ENCODE measurements around the gene SSBP4. TPM values are rescaled to one million over a fixed set of nuclear protein-coding genes. Genes with fewer than 3 reads are reported as not detected.

SSBP4 gene
- total and polyA plus RNA-seq, 2 donors = 28.8 to 81.3 TPM

- no peak overlapping the region for H3K4me3 ChIP-seq (ENCODE audit: low read depth, low read length)
Observed at GRCh38 chr19:18421371-18421959, 2.3 kb downstream of the SSBP4 start.

GRCh38 chr19:18422530-18423191, 3.5 kb downstream of the SSBP4 start:
- H3K4me1 ChIP-seq (ENCODE audit: insufficient read depth) = no peaks in the 10 kb centered on the region
- no peak for DNase-seq (ENCODE audit: extremely low spot score)
- H3K27ac ChIP-seq (ENCODE audit: low read depth) = no peak overlapping the region
- no peak overlapping the region for H3K4me3 ChIP-seq (ENCODE audit: low read depth, low read length)
- WGBS = 79% methylated on average over 14 of the region's 14 CpGs
- H3K36me3 ChIP-seq (ENCODE audit: insufficient read depth) = no peaks in the 10 kb centered on the region

More at GRCh38 chr19:18421371-18421959, 2.3 kb downstream of the SSBP4 start:
- Histone ChIP-seq H3K4me1 (ENCODE audit: insufficient read depth) (no peaks in the 10 kb centered on the region), H3K27ac (ENCODE audit: low read depth) (no peak overlapping the region), H3K36me3 (ENCODE audit: insufficient read depth) (no peaks in the 10 kb centered on the region)
- no peak for DNase-seq (ENCODE audit: extremely low spot score)
- 83% methylated on average over 12 of the region's 12 CpGs for WGBS

- DNase-seq (ENCODE audit: extremely low spot score) = no peak
- Histone ChIP-seq H3K27ac (ENCODE audit: low read depth) (no peak overlapping the region), H3K4me1 (ENCODE audit: insufficient read depth) (no peaks in the 10 kb centered on the region), H3K4me3 (ENCODE audit: low read depth, low read length) (no peak overlapping the region), H3K36me3 (ENCODE audit: insufficient read depth) (no peaks in the 10 kb centered on the region)
- 82% methylated on average over 21 of the region's 21 CpGs for WGBS
Observed at GRCh38 chr19:18423258-18424020, 4.2 kb downstream of the SSBP4 start.

GRCh38 chr19:18424122-18424889, 5.1 kb downstream of the SSBP4 start:
- 70% methylated on average over 22 of the region's 22 CpGs for WGBS
- Histone ChIP-seq H3K36me3 (ENCODE audit: insufficient read depth) (no peaks in the 10 kb centered on the region), H3K4me3 (ENCODE audit: low read depth, low read length) (no peak overlapping the region), H3K27ac (ENCODE audit: low read depth) (no peak overlapping the region), H3K4me1 (ENCODE audit: insufficient read depth) (no peaks in the 10 kb centered on the region)
- no peak for DNase-seq (ENCODE audit: extremely low spot score)

DNA sequence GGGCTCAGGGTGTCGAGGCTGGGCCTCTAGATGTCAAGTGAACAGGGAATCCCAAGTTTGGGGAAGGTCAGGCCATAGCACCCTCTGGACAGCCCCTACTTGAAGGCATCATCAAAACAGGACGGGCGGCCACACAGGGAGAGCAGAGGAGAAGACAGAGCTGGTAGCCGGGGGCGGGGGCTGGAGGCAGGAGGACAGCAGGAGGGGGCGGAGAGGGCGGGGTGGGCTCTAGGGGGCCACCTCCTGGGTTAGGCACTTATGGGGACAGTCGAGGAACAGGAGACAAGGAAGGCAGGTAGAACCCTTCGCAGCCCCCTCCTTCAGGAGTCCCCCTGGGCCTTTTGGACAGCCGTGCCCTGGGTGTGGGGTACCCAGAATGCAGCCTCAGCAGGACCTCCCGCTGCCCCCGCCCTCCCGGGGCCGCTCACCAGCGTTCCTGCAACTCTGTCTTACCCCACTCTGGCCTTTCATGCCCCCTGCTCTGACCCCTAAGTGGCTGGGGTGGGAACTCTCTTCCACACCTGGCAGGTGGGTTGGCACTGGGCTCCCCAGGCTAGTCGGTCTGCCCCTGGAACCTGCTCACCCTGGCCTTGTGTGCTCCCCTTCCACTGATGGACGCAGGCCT, 5.8 kb downstream of the SSBP4 start:
- Histone ChIP-seq H3K36me3 (ENCODE audit: insufficient read depth) (no peaks in the 10 kb centered on the region), H3K27ac (ENCODE audit: low read depth) (no peak overlapping the region), H3K4me1 (ENCODE audit: insufficient read depth) (peaks cover 1% of the 10 kb centered on the region), H3K4me3 (ENCODE audit: low read depth, low read length) (no peak overlapping the region)
- WGBS = 83% methylated on average over 17 of the region's 17 CpGs
- DNase-seq (ENCODE audit: extremely low spot score) = no peak

DNA sequence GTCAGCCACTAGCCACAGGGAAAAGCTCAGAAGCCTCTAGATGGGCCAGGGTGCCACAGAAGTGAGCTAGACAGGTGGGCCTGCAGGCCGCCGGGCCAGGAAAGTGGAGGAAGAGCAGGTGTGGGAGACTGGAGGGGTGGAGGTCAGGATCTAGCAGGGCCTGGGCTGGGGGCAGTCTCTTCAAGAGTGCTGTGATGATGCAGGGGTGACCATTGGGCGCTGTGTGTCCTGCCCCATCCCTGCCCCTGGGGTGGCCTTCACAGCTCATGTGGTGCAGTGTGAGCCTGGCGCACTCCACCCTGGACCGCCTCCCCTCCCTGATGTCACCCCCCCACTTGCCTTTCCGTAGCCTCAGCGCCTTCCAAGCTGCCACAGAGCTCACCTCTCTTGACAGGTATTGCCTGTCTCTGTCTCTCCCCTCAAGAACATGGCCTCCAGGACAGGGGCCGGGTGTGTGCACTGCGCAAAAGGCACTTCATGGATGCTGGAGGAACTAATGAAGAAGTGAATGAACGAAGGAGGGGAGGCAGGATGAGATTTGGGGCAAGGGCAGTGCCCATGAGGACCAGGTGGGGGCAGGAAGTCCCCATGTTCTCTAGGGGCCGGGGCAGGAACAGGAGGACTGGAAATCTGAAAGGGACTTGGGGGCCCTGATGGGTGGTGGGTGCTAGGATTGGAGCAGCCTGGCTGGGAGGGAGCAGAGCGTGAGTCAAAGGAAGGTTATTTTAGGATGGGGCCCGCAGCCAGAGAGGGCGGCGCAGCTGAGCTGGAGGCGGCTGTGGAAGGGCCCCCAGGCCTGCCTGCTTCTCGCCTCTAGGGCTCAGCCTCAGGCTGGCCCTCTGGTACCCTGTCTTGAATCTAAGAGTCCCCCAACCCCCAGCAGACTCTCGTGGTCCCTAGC, 6.6 kb downstream of the SSBP4 start:
- Histone ChIP-seq H3K27ac (ENCODE audit: low read depth) (peak overlapping the region; percentile 51), H3K4me3 (ENCODE audit: low read depth, low read length) (no peak overlapping the region), H3K36me3 (ENCODE audit: insufficient read depth) (no peaks in the 10 kb centered on the region), H3K4me1 (ENCODE audit: insufficient read depth) (peaks cover 1% of the 10 kb centered on the region)
- WGBS = 43% methylated on average over 18 of the region's 18 CpGs
- no peak for DNase-seq (ENCODE audit: extremely low spot score)

- Histone ChIP-seq H3K4me3 (ENCODE audit: low read depth, low read length) (no peak overlapping the region), H3K4me1 (ENCODE audit: insufficient read depth) (peaks cover 1% of the 10 kb centered on the region), H3K27ac (ENCODE audit: low read depth) (peak overlapping the region; percentile 43), H3K36me3 (ENCODE audit: insufficient read depth) (no peaks in the 10 kb centered on the region)
- WGBS = 67% methylated on average over 8 of the region's 8 CpGs
- no peak for DNase-seq (ENCODE audit: extremely low spot score)
Observed at GRCh38 chr19:18426416-18426767, 7.2 kb downstream of the SSBP4 start.

DNA sequence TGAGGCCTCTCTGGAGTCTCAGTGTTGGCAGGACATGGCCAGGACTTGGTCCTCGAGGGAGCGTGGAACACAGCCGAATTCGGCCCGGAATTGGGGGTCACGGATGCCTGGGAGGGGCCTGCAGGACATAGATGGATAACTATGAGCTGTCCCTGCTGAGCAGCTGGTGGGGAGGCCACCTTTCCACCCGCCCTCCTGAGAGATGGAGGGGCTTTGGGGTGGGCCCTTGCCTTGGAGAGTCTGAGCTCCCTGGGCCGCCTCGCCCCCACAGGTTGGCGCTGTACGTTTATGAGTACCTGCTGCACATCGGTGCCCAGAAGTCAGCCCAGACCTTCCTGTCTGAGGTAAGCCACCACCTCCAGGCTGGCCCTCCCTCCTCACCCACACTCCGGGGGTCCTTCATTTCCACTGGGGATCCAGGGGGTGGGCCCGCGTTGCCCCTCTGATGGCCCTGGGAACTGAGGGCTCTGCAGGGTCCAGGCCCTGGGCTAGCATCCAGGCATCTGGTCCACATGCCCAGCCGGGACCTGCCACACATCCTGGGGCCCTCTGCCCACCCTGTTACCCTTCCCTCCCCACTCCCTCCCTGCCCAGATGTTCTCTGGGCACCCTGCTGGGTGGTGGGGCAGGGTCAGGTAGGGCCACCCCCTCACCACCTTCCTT, 8.0 kb downstream of the SSBP4 start:
- DNase-seq (ENCODE audit: extremely low spot score) = no peak
- H3K27ac ChIP-seq (ENCODE audit: low read depth) = no peak overlapping the region
- H3K4me1 ChIP-seq (ENCODE audit: insufficient read depth) = peaks cover 1% of the 10 kb centered on the region
- H3K4me3 ChIP-seq (ENCODE audit: low read depth, low read length) = no peak overlapping the region
- WGBS = 78% methylated on average over 16 of the region's 16 CpGs
- H3K36me3 ChIP-seq (ENCODE audit: insufficient read depth) = no peaks in the 10 kb centered on the region

DNA sequence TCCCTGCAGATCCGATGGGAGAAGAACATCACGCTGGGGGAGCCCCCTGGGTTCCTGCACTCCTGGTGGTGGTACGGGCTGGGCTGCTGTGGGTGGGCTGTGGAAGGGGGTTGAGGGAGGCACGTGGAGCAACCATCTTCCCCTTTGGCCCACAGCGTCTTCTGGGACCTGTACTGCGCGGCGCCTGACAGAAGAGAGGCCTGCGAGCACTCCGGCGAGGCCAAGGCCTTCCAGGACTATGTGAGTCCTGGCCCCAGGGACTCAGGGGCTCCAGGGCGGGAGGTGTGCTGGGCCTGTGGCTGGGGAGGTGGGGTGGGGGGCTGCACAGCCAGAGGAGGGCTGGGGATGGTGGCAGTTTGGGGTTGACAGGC, 8.5 kb downstream of the SSBP4 start:
- peaks cover 1% of the 10 kb centered on the region for H3K4me1 ChIP-seq (ENCODE audit: insufficient read depth)
- no peak overlapping the region for H3K27ac ChIP-seq (ENCODE audit: low read depth)
- WGBS = 90% methylated on average over 12 of the region's 12 CpGs
- no peak for DNase-seq (ENCODE audit: extremely low spot score)
- H3K4me3 ChIP-seq (ENCODE audit: low read depth, low read length) = no peak overlapping the region
- H3K36me3 ChIP-seq (ENCODE audit: insufficient read depth) = no peaks in the 10 kb centered on the region

DNA sequence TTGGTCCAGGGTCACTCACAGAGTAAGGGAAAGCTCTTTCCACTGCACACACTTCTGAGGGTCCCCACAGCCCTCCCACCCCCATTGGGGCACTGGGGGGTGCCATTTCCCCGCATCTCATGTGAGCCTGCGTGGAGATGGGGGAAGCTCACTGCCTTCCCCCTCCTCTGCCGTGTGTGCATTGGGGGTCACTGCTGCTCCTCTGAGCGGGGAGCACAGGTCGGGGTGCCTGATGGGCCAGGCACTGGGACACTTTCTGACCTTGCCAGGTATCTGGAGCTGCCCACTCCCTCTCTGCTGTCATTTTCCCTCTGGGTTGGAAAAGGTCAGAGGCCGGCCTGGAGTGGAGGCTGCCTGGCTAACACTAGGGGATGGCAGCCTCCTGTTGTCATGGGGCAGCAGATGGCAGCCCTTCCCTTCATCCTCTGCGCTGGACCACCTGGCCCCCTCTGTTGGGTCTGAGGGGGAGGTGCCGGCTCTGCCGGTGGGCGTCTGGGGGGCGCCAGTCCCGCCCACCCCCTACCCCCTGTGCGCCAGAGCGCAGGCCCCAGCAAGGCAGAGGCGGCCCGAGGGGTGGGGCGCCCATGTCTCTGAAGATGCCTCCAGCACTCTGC, 9.1 kb downstream of the SSBP4 start:
- 68% methylated on average over 17 of the region's 17 CpGs for WGBS
- no peak for DNase-seq (ENCODE audit: extremely low spot score)
- Histone ChIP-seq H3K36me3 (ENCODE audit: insufficient read depth) (no peaks in the 10 kb centered on the region), H3K27ac (ENCODE audit: low read depth) (peak overlapping the region; percentile 76), H3K4me1 (ENCODE audit: insufficient read depth) (peaks cover 1% of the 10 kb centered on the region), H3K4me3 (ENCODE audit: low read depth, low read length) (no peak overlapping the region)

GRCh38 chr19:18428787-18429674, 9.8 kb downstream of the SSBP4 start:
- H3K36me3 ChIP-seq (ENCODE audit: insufficient read depth) = no peaks in the 10 kb centered on the region
- peak overlapping the region; percentile 76 for H3K27ac ChIP-seq (ENCODE audit: low read depth)
- H3K4me1 ChIP-seq (ENCODE audit: insufficient read depth) = peaks cover 1% of the 10 kb centered on the region
- 5% methylated on average over 76 of the region's 77 CpGs for WGBS
- peak overlapping the region; percentile 45 for H3K4me3 ChIP-seq (ENCODE audit: low read depth, low read length)
- no peak for DNase-seq (ENCODE audit: extremely low spot score)

All from urinary bladder (tissue), 4 donors.